ENCODE data around the gene PLEKHM1. TPM values are rescaled to one million over a fixed set of nuclear protein-coding genes. Genes with fewer than 3 reads are reported as not detected.

Gene PLEKHM1
- total and polyA plus RNA-seq, 2 donors (not counting 3 experiments of a cell fraction or from before 2014, with no cell fraction given) = 29.7 to 52.0 TPM

- Histone ChIP-seq H3K9me1 (replicated peaks; ENCODE audit: control insufficient read depth, extremely low read depth, insufficient read depth, low read length) (no peaks in the 10 kb centered on the region), H3K4me2 (ENCODE audit: insufficient read depth, low read length) (no peak overlapping the region), H3K27me3 (ENCODE audit: control insufficient read depth in 2 of 2, insufficient read depth in 2 of 2, low read length in 2 of 2) (no peaks in the 10 kb centered on the region), H4K20me1 (replicated peaks; ENCODE audit: control insufficient read depth, extremely low read depth, insufficient read depth, low read length) (no peaks in the 10 kb centered on the region), H2AFZ (ENCODE audit: low read depth, low read length) (peak overlapping the region; percentile 35), H3K4me3 (replicated peaks in 1 of 3; ENCODE audit: insufficient read depth in 1 of 3, low read depth in 1 of 3, low read length in 3 of 3) (no peak overlapping the region), H3K79me2 (ENCODE audit: control insufficient read depth, insufficient read depth, low read length) (no peaks in the 10 kb centered on the region), H3K4me1 (ENCODE audit: control insufficient read depth, extremely low read depth, insufficient read depth, low read length) (no peaks in the 10 kb centered on the region), H3K9me3 (replicated peaks; ENCODE audit: control insufficient read depth, insufficient read depth, low read length) (no peaks in the 10 kb centered on the region), H3K9ac (replicated peaks; ENCODE audit: extremely low read depth, insufficient read depth, low read length) (no peak overlapping the region), H3K27ac (ENCODE audit: insufficient read depth, low read depth, low read length) (no peak overlapping the region), H3K36me3 (ENCODE audit: control insufficient read depth in 2 of 2, extremely low read depth in 1 of 2, insufficient read depth in 2 of 2, low read length in 2 of 2) (peaks cover 0 to 14% of the 10 kb centered on the region in 2 experiments)
- dilution Hi-C loops (cut with MboI; ENCODE audit: extremely low pct_ligation_motif_present, low sequenced_read_pairs) = no loop called here
- DNase-seq (ENCODE audit: low read depth, low spot score) (no peak), FAIRE-seq (no peak)
- BruUV-seq (replicated peaks) = no TSS peak
- ChIA-PET POLR2A (no interaction called here), CTCF (interaction anchor here (0.6 to 12.8 kb wide), 11 partner anchors 11 to 459 kb away, joined by 3 to 283 read pairs (median 5); no protein-coding TSS in a partner anchor)
- TF ChIP-seq POLR2A (IDR thresholded peaks at IDR 0.05; ENCODE audit: low read depth, low read length) (no peak), MAX (IDR thresholded peaks at IDR 0.05; ENCODE audit: insufficient read depth, insufficient read length) (no peak), EZH2 (IDR thresholded peaks at IDR 0.05; ENCODE audit: borderline replicate concordance, low read depth, low read length, severe bottlenecking) (no peak), FOS (IDR thresholded peaks at IDR 0.05; ENCODE audit: borderline replicate concordance, insufficient read depth, low read length) (no peak), GATA2 (IDR thresholded peaks at IDR 0.05; ENCODE audit: insufficient read depth, insufficient read length, low read depth, low read length) (no peak)
- intact Hi-C loops (cut with micrococcal nuclease) = loop anchor here (2.0 to 10.0 kb wide), 2 partner anchors 33 to 439 kb away; no protein-coding TSS in a partner anchor
These were observed 94.7 kb downstream of the PLEKHM1 start for GRCh38 chr17:45395569-45396415.

All from endothelial cell of umbilical vein (primary cell).